B cell (primary cell): Measurements from ENCODE around the gene PODN. TPM values are rescaled to one million over a fixed set of nuclear protein-coding genes. Genes with fewer than 3 reads are reported as not detected.

Experiments
- ATAC-seq: fragments of 200-7000 bp; cut with Tn5 transposase; one replicate; pipeline ENCODE4 v1.10.0; 2021; ENCODE audit warnings: low read depth, mild to moderate bottlenecking, moderate number of reproducible peaks, moderate library complexity
- CTCF ChIA-PET: fragments of 350-600 bp; sonication (Branson Sonifier 250); formaldehyde crosslinking; loops from one replicate; lab custom pipeline; 2021; ENCODE audit warnings: antibody characterized with exemption, inconsistent platforms; lab: Charles Lee
- POLR2A ChIA-PET: fragments of 350-600 bp; sonication (Branson Sonifier 250); formaldehyde crosslinking; loops from one replicate; lab custom pipeline; 2021; ENCODE audit warnings: antibody characterized with exemption; lab: Charles Lee
- DNase-seq: peaks from one replicate; pipeline ENCODE4 v3.0.0; 2013
- H2AFZ ChIP-seq: 2 replicates; pipeline ENCODE4 v1.6.1; 2012; ENCODE audit warnings: mild to moderate bottlenecking, low read depth, low read length; ENCODE audit not compliant: insufficient read depth, poor library complexity, severe bottlenecking
- H3K27ac ChIP-seq, 2 donors: 1 replicate in 1 of 2; 2 replicates in 1 of 2; pipeline ENCODE4 v1.5.1; 2012 to 2013; ENCODE audit warnings: low read length in 2 of 2, mild to moderate bottlenecking in 2 of 2, moderate library complexity in 1 of 2
- H3K27me3 ChIP-seq, 4 experiments: fragments of 200-600 bp in 1 of 4; sonication (generic) in 1 of 4; replicated peaks in 1 of 4; 1 replicate in 2 of 4; 2 replicates in 2 of 4; pipeline versions ENCODE4 v1.6.1 to v1.7.0; 2013 to 2016; ENCODE audit warnings: low read length in 3 of 4, mild to moderate bottlenecking in 2 of 4, mixed read lengths in 1 of 4, moderate library complexity in 1 of 4; ENCODE audit not compliant: insufficient read depth in 4 of 4, control insufficient read depth in 3 of 4; ENCODE audit errors: control extremely low read depth in 1 of 4
- H3K36me3 ChIP-seq, 2 experiments: replicated peaks in 1 of 2; 1 replicate in 1 of 2; 2 replicates in 1 of 2; pipeline versions ENCODE4 v1.6.1 to v1.7.1; 2013; ENCODE audit warnings: low read length in 1 of 2; ENCODE audit not compliant: insufficient read depth in 2 of 2, control insufficient read depth in 1 of 2; ENCODE audit errors: control extremely low read depth in 1 of 2, extremely low read depth in 1 of 2
- H3K4me1 ChIP-seq, 2 donors: fragments of 200-600 bp in 1 of 2; sonication (generic) in 1 of 2; 1 replicate in 1 of 2; 2 replicates in 1 of 2; pipeline versions ENCODE4 v1.5.1 to v1.6.1; 2013 to 2017; ENCODE audit warnings: low read length in 2 of 2; ENCODE audit not compliant: control insufficient read depth in 2 of 2, insufficient read depth in 2 of 2
- H3K4me2 ChIP-seq: replicated peaks from 2 replicates; pipeline ENCODE3; 2012; ENCODE audit warnings: mild to moderate bottlenecking, low read depth, low read length; ENCODE audit not compliant: poor library complexity, severe bottlenecking
- H3K4me3 ChIP-seq, 5 experiments: fragments of 200-600 bp in 1 of 5; sonication (generic) in 1 of 5; 1 replicate in 3 of 5; 2 replicates in 2 of 5; pipeline versions ENCODE4 v1.5.1 to v1.7.0; 2011 to 2016; ENCODE audit warnings: low read length in 4 of 5, mild to moderate bottlenecking in 4 of 5, low read depth in 2 of 5, control low read depth in 1 of 5, moderate library complexity in 1 of 5; ENCODE audit not compliant: insufficient read depth in 1 of 5; ENCODE audit errors: control extremely low read depth in 1 of 5, extremely low read depth in 1 of 5
- H3K79me2 ChIP-seq: fragments of 200-600 bp; sonication (generic); one replicate; pipeline ENCODE4 v1.6.0; 2016; ENCODE audit warnings: low read length; ENCODE audit not compliant: control insufficient read depth, insufficient read depth
- H3K9ac ChIP-seq: fragments of 200-600 bp; sonication (generic); 2 replicates; pipeline ENCODE4 v1.6.1; 2017; ENCODE audit warnings: mild to moderate bottlenecking, low read length, moderate library complexity
- H3K9me3 ChIP-seq, 3 donors: one replicate each; pipeline versions ENCODE4 v1.6.1 to v1.7.1; 2013; ENCODE audit warnings: low read length in 2 of 3; ENCODE audit not compliant: control insufficient read depth in 2 of 3, insufficient read depth in 1 of 3; ENCODE audit errors: control extremely low read depth in 1 of 3
- H4K20me1 ChIP-seq: 2 replicates; pipeline ENCODE4 v1.6.0; 2012; ENCODE audit warnings: mild to moderate bottlenecking, low read length; ENCODE audit not compliant: insufficient read depth, control insufficient read depth, poor library complexity, severe bottlenecking
- H3K27ac Mint-ChIP-seq: one replicate; pipeline ENCODE4 v1.8.0; 2021; ENCODE audit warnings: mixed read lengths
- H3K27me3 Mint-ChIP-seq: one replicate; pipeline ENCODE4 v1.8.0; 2021; ENCODE audit warnings: mixed read lengths
- H3K4me1 Mint-ChIP-seq: one replicate; pipeline ENCODE4 v1.8.0; 2021; ENCODE audit warnings: mixed read lengths
- H3K4me3 Mint-ChIP-seq: one replicate; pipeline ENCODE4 v1.8.0; 2021; ENCODE audit warnings: mixed read lengths
- H3K9me3 Mint-ChIP-seq: one replicate; pipeline ENCODE4 v1.8.0; 2022; ENCODE audit warnings: mixed read lengths; ENCODE audit not compliant: insufficient read depth
- EZH2 ChIP-seq: IDR thresholded peaks from 2 replicates; pipeline ENCODE4 v1.6.1; 2012; ENCODE audit warnings: borderline replicate concordance, low read depth, mild to moderate bottlenecking, moderate library complexity, low read length; ENCODE audit not compliant: insufficient read depth, poor library complexity, severe bottlenecking
- WGBS: methylation state at CpG from one replicate; pipeline ENCODE4 v1.1.5; 2013; ENCODE audit warnings: missing lambda C conversion rate; ENCODE audit not compliant: insufficient coverage; 5-methylcytosine and 5-hydroxymethylcytosine counted together
- intact Hi-C: fragments of 100-400 bp; cut with micrococcal nuclease; formaldehyde crosslinking; loops from one replicate; pipeline ENCODE4 v1.10.0; 2022
- polyA plus RNA-seq: library from polyadenylated mRNA; depleted of rRNA; stranded (reverse); fragments of >200 nt; gene quantifications from 2 replicates; pipeline ENCODE4 v1.2.3, GENCODE V29; 2012
- total RNA-seq, 2 donors: library from RNA; stranded (reverse); fragments of 120-200 nt in 1 of 2; gene quantifications; 1 replicate in 1 of 2; 2 replicates in 1 of 2; pipeline versions ENCODE4 v1.2.3 to v1.2.4, GENCODE V29; 2013 to 2022
- TF ChIP-seq, protein P1 (sequence below): fragments of 200-600 bp; IDR thresholded peaks from one replicate; pipeline ENCODE4 v1.8.0; 2022; ENCODE audit warnings: antibody characterized with exemption, mild to moderate bottlenecking

Gene PODN
- total and polyA plus RNA-seq, 2 donors (not counting 1 experiment from before 2014, with no cell fraction given) = not detected

GRCh38 chr1:53108646-53109580, 46.9 kb downstream of the PODN start:
- Mint-ChIP-seq H3K9me3 (no peaks in the 10 kb centered on the region), H3K27me3 (peaks cover 15% of the 10 kb centered on the region), H3K4me3 (no peak overlapping the region), H3K27ac (no peak overlapping the region), H3K4me1 (no peaks in the 10 kb centered on the region)
- Histone ChIP-seq H3K9me3 (peaks cover 0 to 4% (median 0%) of the 10 kb centered on the region in 3 donors), H3K27ac (no peak overlapping the region), H2AFZ (no peak overlapping the region), H4K20me1 (no peaks in the 10 kb centered on the region), H3K4me2 (no peak overlapping the region), H3K4me3 (no peak overlapping the region), H3K9ac (no peak overlapping the region), H3K4me1 (no peaks in the 10 kb centered on the region), H3K27me3 (peaks cover 0 to 3% (median 0%) of the 10 kb centered on the region in 4 experiments), H3K36me3 (no peaks in the 10 kb centered on the region), H3K79me2 (no peaks in the 10 kb centered on the region)
- intact Hi-C loops = no loop called here
- ChIA-PET CTCF (no interaction called here), POLR2A (no interaction called here)
- 78% methylated on average over 11 of the region's 14 CpGs for WGBS
- ATAC-seq = no peak
- no peak for DNase-seq
- TF ChIP-seq EZH2 = no peak
- TF ChIP-seq, protein P1, sequence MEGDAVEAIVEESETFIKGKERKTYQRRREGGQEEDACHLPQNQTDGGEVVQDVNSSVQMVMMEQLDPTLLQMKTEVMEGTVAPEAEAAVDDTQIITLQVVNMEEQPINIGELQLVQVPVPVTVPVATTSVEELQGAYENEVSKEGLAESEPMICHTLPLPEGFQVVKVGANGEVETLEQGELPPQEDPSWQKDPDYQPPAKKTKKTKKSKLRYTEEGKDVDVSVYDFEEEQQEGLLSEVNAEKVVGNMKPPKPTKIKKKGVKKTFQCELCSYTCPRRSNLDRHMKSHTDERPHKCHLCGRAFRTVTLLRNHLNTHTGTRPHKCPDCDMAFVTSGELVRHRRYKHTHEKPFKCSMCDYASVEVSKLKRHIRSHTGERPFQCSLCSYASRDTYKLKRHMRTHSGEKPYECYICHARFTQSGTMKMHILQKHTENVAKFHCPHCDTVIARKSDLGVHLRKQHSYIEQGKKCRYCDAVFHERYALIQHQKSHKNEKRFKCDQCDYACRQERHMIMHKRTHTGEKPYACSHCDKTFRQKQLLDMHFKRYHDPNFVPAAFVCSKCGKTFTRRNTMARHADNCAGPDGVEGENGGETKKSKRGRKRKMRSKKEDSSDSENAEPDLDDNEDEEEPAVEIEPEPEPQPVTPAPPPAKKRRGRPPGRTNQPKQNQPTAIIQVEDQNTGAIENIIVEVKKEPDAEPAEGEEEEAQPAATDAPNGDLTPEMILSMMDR = no peak

GRCh38 chr1:53110370-53111072, 48.5 kb downstream of the PODN start:
- no peak overlapping the region for H3K4me3 ChIP-seq
- intact Hi-C loops = no loop called here
- no peaks in the 10 kb centered on the region for H4K20me1 ChIP-seq
- Mint-ChIP-seq H3K4me1 (no peaks in the 10 kb centered on the region), H3K27me3 (peaks cover 15% of the 10 kb centered on the region), H3K27ac (no peak overlapping the region), H3K4me3 (no peak overlapping the region), H3K9me3 (no peaks in the 10 kb centered on the region)
- DNase-seq (no peak), ATAC-seq (no peak)
- H3K9me3 ChIP-seq = peaks cover 0 to 4% (median 0%) of the 10 kb centered on the region in 3 donors
- no peaks in the 10 kb centered on the region for H3K4me1 ChIP-seq
- no peaks in the 10 kb centered on the region for H3K36me3 ChIP-seq
- 51% methylated on average over 16 of the region's 18 CpGs for WGBS
- ChIA-PET CTCF (no interaction called here), POLR2A (no interaction called here)
- no peaks in the 10 kb centered on the region for H3K79me2 ChIP-seq
- H3K9ac ChIP-seq = no peak overlapping the region
- TF ChIP-seq, protein P1 = no peak
- TF ChIP-seq EZH2 = no peak
- peaks cover 0 to 3% (median 0%) of the 10 kb centered on the region in 4 experiments for H3K27me3 ChIP-seq
- H3K4me2 ChIP-seq = no peak overlapping the region
- H3K27ac ChIP-seq = no peak overlapping the region
- H2AFZ ChIP-seq = no peak overlapping the region
